NOMO-1 treated with dmso at 0.1 percent for 144 hours (cell line): ENCODE measurements around the gene SH3GL2.

ENCODE experiments used
- DNase-seq: peaks from one replicate; lab custom pipeline; 2025; ENCODE audit not compliant: unreplicated experiment; lab: John Stamatoyannopoulos, UW

Gene SH3GL2

DNA sequence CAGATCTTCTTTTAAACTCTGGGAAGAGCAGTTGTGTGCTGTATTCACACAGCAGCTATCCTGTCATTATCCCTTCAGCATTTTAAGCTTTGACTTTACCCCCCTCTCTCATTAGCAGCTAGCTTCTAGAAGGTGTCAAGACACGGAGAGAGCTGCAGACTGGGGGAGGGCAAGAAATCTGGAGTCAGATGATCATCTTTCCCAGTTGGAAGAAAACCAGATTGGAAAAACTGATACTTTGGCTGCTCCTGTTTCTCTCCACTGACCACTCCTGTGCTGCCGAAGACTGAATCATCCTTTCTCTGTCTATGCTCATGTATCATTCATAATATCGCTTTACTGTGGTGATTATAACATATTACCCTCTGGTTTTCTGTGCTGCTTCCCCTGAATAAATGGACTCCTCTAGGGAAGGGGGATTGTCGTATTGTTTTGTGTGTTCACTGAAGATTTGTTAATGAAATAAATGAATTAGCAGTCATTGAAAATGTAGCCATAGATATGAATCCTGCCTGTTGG, 75.1 kb downstream of the SH3GL2 start:
- DNase-seq: no peak

DNA sequence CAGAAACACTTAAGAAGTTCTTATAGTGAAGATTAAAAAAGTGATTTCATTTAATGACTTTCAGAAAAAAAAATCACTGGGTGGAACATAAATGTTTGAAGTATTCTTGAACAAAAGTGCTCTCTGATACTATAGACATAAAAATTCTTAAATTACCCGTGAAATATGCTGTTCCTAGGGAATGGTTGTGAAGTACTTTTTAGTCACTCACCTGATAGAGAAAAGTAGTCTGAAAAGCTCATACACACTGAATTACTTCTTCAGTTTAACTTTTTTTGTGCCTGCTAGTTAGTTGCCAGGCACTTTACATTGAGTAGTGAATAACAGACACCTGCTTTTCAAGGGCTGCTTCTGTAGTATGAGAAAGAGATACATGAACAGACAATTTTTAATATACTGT, 78.0 kb downstream of the SH3GL2 start:
- no peak for DNase-seq

DNA sequence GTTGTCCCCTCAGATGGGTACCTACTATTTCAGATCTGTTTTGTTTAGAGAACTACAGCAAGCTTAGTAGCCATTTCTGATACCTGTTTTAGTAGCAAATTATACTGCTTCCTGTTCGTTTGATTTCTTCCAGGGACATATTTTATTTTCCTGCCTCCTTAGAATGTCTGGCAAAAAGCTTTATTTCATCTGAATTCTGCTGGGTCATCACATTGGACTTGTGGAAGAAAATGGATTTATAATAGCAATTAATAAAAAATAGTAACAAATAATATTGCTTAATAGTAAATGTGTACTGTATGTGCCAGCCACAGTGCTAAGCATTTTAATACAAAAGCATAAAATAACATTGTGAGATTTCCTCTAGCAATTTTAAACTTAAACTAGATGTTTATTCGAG, 79.4 kb downstream of the SH3GL2 start:
- no peak for DNase-seq

DNA sequence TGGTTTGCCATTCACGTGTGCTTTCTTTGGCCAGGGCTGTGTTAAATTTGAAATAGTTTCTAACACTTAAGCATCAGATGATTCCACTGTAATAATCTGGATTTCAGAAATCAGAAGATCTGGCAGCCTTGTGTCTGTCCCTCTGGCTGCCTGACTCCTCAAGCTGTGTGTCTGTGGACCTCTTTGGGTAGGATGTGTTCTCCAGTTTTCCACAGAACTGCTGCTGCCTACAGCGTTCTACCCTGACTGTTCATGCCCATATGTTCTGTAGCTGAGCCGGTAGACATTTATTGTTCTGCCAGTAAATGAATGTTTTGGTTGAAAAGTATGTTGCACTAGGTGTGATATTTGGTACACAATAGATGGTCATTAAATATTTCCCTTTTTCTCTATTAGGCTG, 81.3 kb downstream of the SH3GL2 start:
- DNase-seq: no peak

DNA sequence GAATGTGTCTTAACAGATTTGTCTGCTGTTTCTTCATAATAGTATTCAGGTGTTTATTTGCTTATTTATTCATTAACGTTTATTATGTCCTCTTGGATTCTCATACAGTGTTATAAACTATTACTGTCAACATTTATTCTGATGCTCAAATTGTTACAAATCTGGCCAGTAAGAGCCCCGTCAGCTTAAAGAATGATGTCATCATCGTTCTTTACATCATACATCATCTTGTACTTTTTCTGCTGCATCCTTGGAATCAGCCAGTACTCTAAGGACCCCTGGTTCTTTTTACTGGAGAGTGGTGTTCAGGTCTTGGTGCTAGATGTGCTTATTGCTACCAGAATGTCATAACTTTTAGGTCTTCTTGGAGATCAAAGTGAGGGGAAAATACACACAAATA, 86.6 kb downstream of the SH3GL2 start:
- no peak for DNase-seq

DNA sequence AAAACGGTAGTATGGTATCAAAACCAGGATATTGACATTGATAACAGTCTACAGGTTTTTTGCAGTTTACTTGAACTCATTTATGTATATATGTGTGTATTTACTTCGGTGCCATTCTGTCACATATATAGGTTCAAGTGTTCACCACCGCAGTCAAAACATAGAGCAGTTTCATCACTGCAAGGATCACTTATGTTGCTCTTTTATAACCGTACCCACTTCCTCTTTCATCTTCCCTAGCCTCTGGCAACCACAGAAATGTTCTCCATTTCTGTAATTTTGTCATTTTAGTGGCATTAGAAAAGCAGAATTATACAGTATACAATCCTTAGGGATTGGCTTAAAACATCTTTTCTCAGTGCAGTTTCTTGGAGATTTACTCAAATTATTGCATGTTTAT, 90.3 kb downstream of the SH3GL2 start:
- DNase-seq: no peak

DNA sequence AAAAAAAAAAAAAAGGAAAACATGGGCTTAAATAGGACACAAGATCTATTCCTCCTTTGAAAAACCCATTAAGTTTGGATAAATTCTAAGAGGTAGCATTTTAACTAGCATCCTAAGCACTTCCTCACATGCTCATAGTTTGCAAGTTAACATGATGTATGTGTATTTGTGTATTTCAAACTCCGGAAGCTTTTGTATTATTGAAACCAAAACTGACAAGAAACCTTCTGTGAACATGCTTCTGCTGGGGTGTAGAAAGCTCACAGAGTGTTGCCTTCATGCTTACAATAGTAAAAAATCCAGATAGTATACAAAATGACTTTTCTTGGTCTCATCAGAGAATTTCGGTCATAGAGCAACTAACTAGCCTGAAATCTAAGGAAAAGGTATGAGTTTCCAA, 103.8 kb downstream of the SH3GL2 start:
- no peak for DNase-seq

DNA sequence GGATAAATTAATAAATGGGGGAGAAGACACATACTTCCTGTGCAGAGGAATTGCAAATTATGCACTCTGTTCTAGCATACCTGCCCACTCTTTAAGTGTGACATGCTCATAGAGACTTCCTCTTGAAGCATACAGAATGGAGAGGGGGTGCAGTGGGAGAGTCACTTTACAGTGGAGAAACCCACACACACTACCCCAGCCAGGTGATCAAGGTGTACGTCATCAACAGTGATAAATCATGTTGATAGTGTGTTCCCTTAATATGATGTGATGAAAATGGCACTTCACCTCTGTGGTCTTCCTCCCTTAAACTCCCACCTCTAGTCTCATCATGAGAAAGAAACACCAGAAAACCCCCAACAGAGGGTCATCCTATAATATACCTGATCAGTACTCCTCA, 110.0 kb downstream of the SH3GL2 start:
- no peak for DNase-seq

DNA sequence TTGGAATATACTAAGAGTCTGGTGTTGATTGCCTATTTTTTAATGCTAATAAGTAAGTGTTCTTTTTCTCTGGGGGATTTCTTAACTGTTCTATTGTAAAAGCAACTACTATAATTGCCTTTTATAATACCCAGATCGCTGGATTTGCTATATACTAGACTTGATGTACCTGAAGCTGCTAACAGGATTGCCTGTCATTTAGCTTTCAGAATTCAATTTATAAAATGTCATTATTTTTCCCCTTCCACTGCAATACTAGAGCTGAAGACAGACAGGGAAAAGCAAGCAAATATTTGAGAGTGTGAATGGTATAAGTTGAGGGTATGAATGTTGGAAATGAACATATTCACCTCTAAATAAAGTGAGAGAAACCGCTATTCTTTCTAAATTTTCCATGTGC, 115.5 kb downstream of the SH3GL2 start:
- no peak for DNase-seq

DNA sequence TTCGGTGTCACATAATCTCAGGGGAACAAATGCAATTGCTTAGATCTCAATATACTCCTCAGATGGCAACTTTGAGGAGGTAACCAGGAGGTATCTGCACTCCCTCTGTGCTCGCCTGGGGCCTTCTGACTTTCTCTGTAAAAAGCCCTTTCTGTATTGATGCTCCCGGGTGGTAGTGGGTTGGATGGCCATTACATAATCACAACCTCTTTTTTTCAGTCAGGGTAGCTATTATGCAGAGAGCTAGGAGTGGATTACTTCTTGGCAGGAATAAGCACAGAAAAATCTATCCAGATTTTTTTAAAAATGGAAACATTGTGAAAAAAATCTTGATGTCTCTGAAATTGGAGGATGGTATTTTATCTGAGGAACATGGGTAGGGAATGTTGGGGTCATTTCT, 116.6 kb downstream of the SH3GL2 start:
- DNase-seq: no peak

DNA sequence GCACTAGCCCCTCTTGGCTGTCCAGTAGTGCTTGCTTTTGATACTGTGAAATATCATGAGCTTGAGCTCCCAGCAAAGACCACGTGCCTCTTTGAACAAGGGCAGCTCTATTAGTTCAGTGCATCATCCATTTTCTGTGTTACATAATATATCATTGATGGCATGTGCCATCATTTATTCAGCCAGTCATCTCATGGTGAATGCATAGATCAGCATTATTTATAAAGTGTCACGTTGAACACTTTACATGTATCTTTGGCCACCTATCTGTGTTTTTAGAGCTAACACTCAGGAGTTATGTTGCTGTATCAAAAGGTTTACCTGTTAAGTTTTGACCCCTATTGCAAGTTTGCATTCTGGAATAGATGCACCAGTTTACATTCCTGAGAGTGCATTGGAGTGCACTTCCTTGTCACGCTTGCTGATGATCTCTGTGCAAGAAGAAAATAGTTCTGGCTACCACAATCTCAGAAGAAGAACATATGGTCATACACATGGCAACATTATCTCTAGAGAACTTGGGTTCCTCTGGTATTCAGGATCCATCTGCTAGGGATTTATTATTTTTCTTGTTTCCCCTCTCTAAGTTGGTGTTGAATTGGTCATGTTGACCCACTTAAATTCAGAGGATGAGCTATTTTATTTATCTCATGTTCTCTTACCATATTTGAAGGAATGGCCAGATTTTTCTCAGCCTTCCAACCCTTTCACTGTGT, 120.9 kb downstream of the SH3GL2 start:
- DNase-seq: no peak

DNA sequence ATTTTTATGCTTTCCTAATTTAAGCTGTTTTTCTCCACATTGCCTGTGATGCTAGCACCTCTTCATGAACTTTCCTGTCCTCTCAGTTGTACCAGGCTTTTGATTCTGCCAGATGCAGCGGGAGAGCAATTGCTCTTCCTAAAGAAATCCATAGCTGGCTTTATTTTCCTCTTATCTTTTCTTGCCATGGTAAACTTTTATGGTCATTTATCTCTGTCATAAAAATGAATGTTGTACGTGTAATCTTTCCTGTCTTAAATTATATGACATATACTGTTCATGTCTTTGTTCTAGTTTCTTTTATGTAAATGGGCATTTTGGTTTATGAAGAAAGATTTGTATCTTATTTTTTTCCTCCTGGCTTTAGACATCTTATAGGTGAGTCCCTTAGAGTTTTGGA, 127.5 kb downstream of the SH3GL2 start:
- DNase-seq: no peak

DNA sequence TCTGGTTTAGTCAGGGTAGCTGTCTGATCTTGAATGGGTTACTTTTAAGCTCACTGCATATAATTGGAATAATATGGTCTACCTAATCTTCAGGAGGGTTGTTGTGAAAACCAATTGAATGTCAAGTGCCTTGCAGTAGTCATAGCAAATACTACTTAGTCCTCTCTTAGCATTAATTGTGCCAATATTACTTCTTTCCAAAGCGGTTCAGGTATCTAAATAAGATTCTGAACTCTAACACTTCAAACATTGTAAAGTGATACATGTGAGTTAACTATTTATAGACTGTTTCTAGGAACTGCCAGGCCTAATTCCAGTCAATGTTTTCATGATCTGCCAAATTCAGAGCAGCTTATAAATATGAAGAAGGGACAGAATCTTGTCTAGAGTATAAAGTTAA, 140.2 kb downstream of the SH3GL2 start:
- no peak for DNase-seq

DNA sequence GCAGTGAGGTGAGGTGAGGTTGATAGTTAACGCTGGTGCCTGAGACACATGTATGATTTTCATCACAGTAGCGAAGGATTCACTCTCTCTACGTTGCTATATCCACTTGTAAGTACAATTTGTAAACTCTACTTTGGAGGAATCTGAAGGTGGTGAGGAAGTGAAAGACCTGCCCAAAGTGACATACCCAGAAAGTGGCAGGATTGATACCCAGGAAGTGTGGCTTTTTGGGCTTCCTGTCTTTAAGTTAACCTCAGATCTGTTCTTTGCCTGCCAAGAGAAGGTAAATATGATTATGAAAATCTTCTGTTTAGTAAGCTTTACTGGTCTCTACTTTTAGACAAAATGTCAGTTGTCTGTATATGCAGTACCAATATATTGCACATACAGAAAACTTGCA, 143.1 kb downstream of the SH3GL2 start:
- no peak for DNase-seq

DNA sequence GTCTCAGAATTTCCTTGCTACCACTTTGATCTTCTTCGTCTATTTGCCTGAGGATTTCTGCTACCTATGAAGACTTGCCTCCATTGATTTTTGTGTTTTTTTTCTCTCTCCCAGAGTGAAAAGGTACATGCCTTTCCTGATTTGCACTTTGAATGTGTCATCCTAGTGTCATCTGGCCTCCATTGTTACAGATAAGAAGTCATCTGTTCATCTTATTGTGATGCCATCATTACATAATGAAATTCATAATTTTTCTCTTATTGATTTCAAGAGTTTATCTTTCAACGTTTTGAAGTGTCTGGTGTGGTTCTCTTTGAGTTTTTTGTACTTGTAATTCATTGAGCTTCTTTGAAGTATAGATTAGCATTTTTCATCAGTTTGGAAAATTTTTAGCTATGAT, 144.8 kb downstream of the SH3GL2 start:
- no peak for DNase-seq

DNA sequence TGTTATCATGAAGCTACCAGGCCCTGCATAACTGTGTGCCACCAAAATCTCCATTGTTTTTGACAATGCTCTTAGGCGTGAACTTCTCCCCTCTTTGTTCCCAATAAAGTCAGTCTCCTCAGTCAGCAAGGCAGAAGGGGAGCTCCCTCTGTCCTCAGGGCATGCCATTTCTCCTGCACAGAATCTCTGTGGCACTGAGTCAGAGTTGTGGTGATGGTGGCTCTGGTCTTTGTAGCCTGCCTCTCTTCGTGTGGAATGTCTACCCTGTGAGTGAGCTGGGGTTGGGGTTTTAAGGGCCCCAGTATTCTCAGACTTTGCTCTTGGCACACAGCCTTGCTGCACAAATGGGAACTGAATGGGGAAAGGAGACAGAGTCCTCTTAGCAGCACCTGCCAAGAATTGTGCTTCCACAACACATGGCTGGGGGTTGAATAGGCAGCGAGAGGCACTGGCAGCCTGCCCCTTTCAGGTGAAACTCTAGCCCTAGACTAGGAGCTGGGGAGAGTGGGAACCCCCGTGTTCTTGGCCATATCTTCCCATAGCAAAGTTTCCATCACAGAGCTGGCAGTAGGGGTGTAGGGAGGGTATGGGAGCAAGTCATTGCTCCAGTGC, 146.6 kb downstream of the SH3GL2 start:
- no peak for DNase-seq

DNA sequence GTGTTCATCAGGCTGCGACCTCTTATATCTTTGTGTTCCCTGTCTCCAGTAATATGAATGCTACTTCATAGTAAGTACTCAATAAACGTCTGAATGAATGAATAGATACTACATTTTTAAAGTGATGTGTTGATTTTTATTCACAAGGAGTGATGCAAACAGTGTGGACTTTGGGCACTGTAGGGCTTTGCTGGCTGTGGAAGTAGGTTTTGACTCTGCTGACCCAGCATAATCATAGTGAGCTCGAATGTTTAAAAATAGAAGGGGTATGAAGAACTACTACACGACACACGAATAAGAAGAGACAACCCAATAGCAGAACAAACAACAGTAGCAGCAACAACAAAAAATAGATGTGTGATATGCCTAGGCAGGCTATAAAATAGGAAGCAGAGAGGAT, 147.4 kb downstream of the SH3GL2 start:
- no peak for DNase-seq

DNA sequence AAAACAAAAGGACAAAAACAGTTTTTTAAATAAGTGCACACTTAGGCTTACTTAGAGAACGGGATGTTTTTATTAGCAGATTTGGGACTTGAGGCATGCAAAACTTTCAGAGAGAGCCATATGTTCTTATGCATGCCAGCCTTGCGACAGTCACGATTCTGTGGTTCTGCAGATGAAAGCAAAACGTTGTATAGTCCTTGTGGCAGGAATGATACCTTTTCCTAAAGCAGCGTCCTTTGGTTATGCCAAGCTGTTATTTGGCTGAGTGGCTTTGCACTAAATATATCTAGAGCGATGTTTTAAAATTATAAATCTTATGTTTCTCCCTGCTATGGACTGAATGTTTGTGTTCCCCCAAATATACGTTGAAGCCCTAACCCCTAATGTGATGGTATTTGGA, 152.0 kb downstream of the SH3GL2 start:
- no peak for DNase-seq

DNA sequence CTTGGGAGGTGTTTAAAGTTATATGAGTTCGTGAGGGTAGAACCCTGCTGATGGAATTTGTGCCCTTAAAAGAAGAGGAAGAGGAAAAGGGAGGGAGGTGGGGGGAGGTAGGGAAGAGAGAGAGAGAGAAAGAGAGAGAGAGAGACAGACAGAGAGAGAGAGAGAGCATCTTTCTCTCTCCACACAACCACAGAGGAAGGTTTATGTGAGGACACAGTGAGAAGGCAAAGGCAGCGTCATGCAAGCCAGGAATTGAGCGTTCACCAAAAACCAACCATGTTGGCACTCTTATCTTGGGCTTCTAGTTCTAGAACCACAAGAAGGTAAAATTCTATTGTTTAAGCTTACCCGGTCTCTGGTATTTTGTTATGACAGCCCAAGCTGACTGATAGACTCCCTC, 152.4 kb downstream of the SH3GL2 start:
- no peak for DNase-seq

DNA sequence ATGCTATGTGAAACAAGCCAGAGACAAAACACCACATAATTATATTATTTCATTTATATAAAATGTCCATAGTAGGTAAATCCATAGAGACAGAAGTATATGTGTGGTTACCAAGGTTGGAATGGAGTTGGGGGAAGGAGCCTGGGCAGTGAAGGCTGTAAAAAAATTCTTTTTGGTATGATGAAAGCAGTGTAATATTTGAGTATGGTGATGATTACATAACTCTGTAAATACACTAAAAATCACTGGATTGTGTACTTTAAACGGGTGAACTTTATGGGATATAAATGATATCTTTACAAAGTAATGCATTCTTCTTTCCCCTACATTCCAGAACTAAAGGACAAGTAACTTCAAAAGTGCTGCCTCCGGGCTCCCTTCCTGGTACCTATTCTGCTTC, 155.8 kb downstream of the SH3GL2 start:
- no peak for DNase-seq

DNA sequence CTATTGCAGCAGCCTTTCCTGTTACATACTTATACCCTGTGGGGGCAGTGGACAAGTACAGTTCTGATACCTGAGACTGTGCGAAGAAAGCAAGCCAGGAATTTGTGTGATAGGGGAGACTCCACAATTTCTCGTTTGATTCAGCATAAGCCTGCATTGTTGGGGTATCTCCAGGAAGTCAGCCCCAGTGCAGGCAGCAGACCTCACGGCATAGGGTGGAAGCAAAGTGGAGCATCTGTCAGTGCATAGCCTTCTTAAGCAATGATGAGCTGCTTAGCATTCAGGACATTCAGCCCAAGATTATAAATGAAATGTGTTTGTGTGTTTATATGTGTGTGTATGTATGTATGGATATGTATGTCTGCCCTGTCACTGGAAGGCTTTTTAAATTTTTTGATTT, 157.0 kb downstream of the SH3GL2 start:
- no peak for DNase-seq

DNA sequence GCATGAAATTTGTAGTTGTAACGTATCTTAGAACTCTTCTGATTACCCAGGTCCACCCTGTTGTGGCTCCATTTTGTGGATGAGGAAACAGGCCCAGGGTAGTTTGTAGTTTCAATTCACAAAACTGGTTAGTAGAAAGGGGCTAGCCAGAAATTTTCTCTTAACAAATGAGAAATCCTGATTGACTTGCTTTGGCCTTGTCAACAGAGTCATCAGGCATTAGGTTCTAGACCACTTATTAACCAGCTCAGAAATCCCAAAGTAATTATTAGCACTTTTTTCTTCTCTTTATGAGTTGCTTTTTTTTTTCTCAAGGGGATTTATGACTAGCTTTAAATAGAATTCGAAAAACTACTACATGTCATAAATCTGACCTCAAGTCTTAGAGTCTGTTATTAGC, 160.2 kb downstream of the SH3GL2 start:
- no peak for DNase-seq

DNA sequence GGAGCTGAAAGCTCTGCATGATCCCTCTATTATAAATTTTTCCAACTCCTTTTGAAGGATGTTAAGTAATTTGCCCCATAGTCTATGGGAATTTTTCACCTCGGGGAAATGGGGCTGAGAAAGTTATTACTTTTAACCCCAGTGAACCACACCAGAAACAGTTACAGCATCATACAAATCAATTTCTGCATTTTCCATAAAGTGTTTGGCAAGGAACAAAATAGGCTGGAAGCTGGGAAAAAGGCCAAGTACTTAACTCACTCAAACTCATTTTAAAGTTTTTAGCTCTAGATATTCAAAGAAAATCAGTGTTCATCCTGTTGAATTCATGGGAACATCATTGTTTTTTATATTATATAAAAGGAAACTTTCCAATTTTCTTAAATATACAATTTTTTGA, 160.9 kb downstream of the SH3GL2 start:
- DNase-seq: no peak
